HG02759 (cell line): ENCODE data around the gene DPH2.
A peak's percentile ranks its signal among the peaks of the same experiment; 100 is the strongest.

Experiments
- ATAC-seq: cut with Tn5 transposase; IDR thresholded peaks from one replicate; pipeline ENCODE4 v1.9.1; 2021; ENCODE audit warnings: mild to moderate bottlenecking, moderate library complexity; ENCODE audit not compliant: unreplicated experiment

DPH2 gene

DNA sequence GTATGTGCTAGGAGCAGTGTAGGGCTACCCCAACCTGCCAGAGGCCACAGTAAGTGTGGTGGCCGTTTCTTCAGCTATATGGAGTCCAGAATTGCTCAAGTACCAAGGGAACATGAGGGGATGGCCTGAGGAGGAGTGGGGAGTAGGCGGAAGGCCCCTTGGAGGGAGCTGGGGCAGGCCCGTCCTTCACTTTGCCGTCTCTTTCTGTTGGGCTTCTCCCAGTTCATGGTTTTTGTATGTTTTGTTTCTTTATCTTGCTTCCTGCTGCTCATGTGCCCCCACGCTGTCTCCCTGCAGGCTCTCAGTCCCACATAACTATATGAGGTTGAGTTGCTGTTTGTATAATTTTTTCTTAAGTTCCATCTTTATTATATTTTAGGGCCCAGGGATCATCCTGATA, 5.9 kb upstream of the DPH2 start:
- ATAC-seq: no peak

DNA sequence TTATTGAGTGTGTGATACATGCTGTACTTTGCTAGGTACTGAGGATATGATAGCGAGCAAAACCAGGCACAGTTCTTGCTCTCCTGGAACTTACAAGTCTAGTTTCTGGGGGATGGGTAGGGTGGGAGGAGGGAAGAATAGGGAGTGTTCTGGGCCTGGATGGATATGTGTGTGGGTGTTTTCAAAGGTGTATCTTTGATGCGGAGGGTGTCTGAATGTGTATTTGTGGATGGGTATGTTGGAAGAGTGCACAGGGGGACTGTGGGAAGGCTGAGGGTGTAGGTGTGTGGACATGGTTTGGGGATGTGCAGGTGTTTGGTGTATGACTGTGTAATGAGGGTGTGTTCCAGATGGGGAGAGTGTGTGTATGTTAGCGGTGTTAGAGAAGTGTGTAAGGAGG, 4.5 kb upstream of the DPH2 start:
- no peak for ATAC-seq

- ATAC-seq: no peak
Measured at GRCh38 chr1:43968348-43968948, 1.4 kb upstream of the DPH2 start.

GRCh38 chr1:43969416-43969745, 429 bp upstream of the DPH2 start:
- ATAC-seq: peak; percentile 3

GRCh38 chr1:43970502-43970901, 692 bp downstream of the DPH2 start:
- ATAC-seq: no peak

GRCh38 chr1:43970911-43971310, 1.1 kb downstream of the DPH2 start:
- no peak for ATAC-seq

GRCh38 chr1:43971336-43971980, 1.6 kb downstream of the DPH2 start:
- ATAC-seq: no peak

DNA sequence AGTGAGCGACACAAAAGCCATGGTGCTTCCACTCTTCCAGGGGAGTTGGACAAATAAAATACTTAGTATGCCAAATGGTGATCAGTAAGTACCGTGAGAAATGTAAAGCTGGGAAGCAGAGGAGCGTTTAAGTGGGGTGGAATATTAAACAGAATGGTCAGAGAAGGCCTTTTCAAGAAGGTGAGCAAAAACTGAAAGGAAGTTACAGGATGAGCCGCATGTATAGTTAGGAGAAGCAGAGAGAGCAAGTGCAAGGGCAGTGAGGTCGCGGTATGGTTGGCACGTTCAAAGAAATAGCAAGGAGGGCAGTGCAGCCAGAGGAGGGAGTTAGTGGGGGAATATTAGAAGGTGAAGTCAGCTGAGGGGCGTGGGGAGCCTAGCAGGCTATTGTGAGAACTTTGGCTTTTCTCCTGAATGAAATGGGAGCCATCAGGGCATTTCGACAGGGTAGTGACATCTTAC, 4.2 kb downstream of the DPH2 start:
- ATAC-seq: no peak

- peak; percentile 72 for ATAC-seq
Measured at GRCh38 chr1:43974443-43975248, 4.8 kb downstream of the DPH2 start, which contains the start of gene ATP6V0B. Gene ATP6V0B, plus strand, starts transcription at chr1:43974960. Its CDS starts 81 bp downstream, at chr1:43975041.

- no peak for ATAC-seq
Measured at GRCh38 chr1:43975249-43975961, 5.6 kb downstream of the DPH2 start.

- no peak for ATAC-seq
Measured at GRCh38 chr1:43976045-43976444, 6.2 kb downstream of the DPH2 start.

- no peak for ATAC-seq
Measured at GRCh38 chr1:43976890-43977289, 7.1 kb downstream of the DPH2 start.

GRCh38 chr1:43977376-43978263, 7.8 kb downstream of the DPH2 start:
- no peak for ATAC-seq

GRCh38 chr1:43978264-43978550, 8.4 kb downstream of the DPH2 start:
- no peak for ATAC-seq

DNA sequence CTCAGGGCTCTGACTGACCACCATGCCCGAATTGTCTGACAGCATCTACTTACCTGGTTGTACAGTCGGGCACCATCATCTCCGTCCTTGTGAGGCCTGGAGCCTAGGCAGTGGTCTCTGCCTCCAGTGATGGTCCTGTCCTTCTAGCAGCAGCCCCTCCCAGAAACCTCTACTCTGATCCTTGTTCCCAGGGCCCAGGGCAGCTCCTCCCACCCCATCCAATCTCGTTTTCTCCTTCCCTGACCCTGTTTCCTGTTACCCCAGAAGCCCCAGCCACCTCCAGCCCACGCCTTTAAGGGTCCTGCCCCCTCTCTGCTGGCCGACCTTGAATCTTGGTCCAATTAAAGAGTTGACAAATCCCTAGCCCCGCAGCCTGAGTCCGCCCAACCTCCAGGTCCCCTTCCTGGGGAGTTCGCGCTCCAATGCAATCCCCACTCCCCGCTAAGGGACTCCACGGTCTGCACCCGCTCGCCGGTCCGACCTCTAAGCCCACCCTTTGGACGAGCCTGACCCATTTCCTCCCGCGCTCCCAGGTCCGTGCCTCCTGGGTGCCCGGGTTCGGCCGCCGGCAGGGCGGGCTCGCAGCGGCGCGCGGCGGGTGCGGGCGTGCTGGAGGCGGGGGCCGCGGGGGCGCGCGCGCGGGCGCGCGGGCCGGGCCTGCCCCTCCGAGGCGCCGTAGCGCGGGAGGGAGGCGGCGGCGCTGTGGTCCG, 8.9 kb downstream of the DPH2 start, which contains the start of gene B4GALT2:
TSS of gene B4GALT2 (plus strand) at position 660 of the 710 bp plus-strand sequence. CDS start 1,951 bp downstream, outside the sequence.
- ATAC-seq: no peak

DNA sequence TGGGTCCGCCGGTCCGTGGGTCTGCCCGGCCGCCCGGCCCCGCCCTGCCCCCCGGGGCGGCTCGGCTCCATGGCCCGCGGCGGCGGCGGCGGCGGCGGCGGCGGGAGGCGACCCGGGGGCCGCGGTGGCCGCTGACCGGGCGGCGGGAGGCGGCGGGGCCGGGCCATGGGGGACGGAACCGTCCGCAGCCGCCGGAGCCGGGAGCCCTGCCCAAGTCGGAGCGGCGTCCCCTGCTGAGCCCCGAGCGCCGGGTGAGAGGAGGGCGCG, 9.4 kb downstream of the DPH2 start:
- ATAC-seq: no peak

- no peak for ATAC-seq
Measured at GRCh38 chr1:43979528-43980254, 9.9 kb downstream of the DPH2 start.

- ATAC-seq: no peak
Measured at GRCh38 chr1:43980255-43981134, 10.7 kb downstream of the DPH2 start.

DNA sequence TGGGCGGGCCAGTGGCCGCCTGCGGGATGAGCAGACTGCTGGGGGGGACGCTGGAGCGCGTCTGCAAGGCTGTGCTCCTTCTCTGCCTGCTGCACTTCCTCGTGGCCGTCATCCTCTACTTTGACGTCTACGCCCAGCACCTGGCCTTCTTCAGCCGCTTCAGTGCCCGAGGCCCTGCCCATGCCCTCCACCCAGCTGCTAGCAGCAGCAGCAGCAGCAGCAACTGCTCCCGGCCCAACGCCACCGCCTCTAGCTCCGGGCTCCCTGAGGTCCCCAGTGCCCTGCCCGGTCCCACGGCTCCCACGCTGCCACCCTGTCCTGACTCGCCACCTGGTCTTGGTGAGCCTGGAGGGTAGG, 11.3 kb downstream of the DPH2 start:
- ATAC-seq: no peak
